ENCODE measurements around the gene ABCA1. TPM values are rescaled to one million over a fixed set of nuclear protein-coding genes. Genes with fewer than 3 reads are reported as not detected.
A peak's percentile ranks its signal among the peaks of the same experiment; 100 is the strongest.

Gene ABCA1
- total and polyA plus RNA-seq, 2 of the 13 experiments (the other 11 are each of a cell fraction or from before 2014, with no cell fraction given): 26.8 to 63.8 TPM

- TF ChIP-seq ZNF580 (CRISPR knock-in tag; IDR thresholded peaks at IDR 0.05; ENCODE audit: borderline replicate concordance, low read depth): peak; percentile 74; the same call in 1 of the 2 replicates
- TF ChIP-seq XBP1 (CRISPR knock-in tag; IDR thresholded peaks at IDR 0.05): no peak
- no peak for TF ChIP-seq U2AF1 (optimal IDR thresholded peaks at IDR 0.05; ENCODE audit: low read depth, low read length)
- TF ChIP-seq FOXO1 (CRISPR knock-in tag; IDR thresholded peaks at IDR 0.05): peak; percentile 92
- TF ChIP-seq MTF2 (CRISPR knock-in tag; IDR thresholded peaks at IDR 0.05; ENCODE audit: borderline replicate concordance): no peak
- TF ChIP-seq ARID4A (CRISPR knock-in tag; IDR thresholded peaks at IDR 0.05; ENCODE audit: borderline replicate concordance): peak; percentile 57; the same call in 1 of the 2 replicates
- TF ChIP-seq SMARCE1 (IDR thresholded peaks at IDR 0.05; ENCODE audit: borderline replicate concordance): no peak
- TF ChIP-seq ZBTB7B (CRISPR knock-in tag; IDR thresholded peaks at IDR 0.05): peak; percentile 96
- TF ChIP-seq EED (CRISPR knock-in tag; IDR thresholded peaks at IDR 0.05): no peak
- TF ChIP-seq THAP11 (CRISPR knock-in tag; IDR thresholded peaks at IDR 0.05): peak; percentile 75
- TF ChIP-seq KDM1A (CRISPR knock-in tag; IDR thresholded peaks at IDR 0.05): peak; percentile 25; the same call in 1 of the 2 replicates
- TF ChIP-seq NR2C2 (CRISPR knock-in tag; IDR thresholded peaks at IDR 0.05; ENCODE audit: borderline replicate concordance): peak; percentile 14; the same call in 1 of the 2 replicates
- 0 out of 2 replicates have a peak, but pooled peaks have one; percentile 16 for TF ChIP-seq ZNF891 (CRISPR knock-in tag; IDR thresholded peaks at IDR 0.05)
- TF ChIP-seq ZNF354B (CRISPR knock-in tag; IDR thresholded peaks at IDR 0.05): no peak
- TF ChIP-seq KLF16 (CRISPR knock-in tag; IDR thresholded peaks at IDR 0.05): peak in 1 of 2 experiments; percentile 45; a peak in 1 of 4 replicates
- TF ChIP-seq FOXK1 (CRISPR knock-in tag; IDR thresholded peaks at IDR 0.05; ENCODE audit: borderline replicate concordance, low read depth): peak; percentile 41; the same call in 1 of the 2 replicates
- no peak for TF ChIP-seq MAFK (conservative IDR thresholded peaks at IDR 0.05 in 1 of 2, IDR thresholded peaks at IDR 0.05 in 1 of 2; ENCODE audit: low read length in 2 of 2)
- TF ChIP-seq KDM3A (CRISPR knock-in tag; IDR thresholded peaks at IDR 0.05; ENCODE audit: low read depth): no peak
- peak; percentile 39; the same call in 1 of the 2 replicates for TF ChIP-seq ZNF33B (CRISPR knock-in tag; IDR thresholded peaks at IDR 0.05)
- TF ChIP-seq POLR2A (IDR thresholded peaks at IDR 0.05; ENCODE audit: insufficient read depth in 1 of 2, low read depth in 2 of 2, low read length in 2 of 2): peak in 1 of 2 experiments; percentile 50; a peak in 3 of 4 replicates
- TF ChIP-seq TBX2 (CRISPR knock-in tag; IDR thresholded peaks at IDR 0.05; ENCODE audit: borderline replicate concordance): peak; percentile 95
- TF ChIP-seq FOXM1 (CRISPR knock-in tag; IDR thresholded peaks at IDR 0.05): no peak
- no peak for TF ChIP-seq HDAC6 (IDR thresholded peaks at IDR 0.05; ENCODE audit: low read depth, low read length)
- TF ChIP-seq ZNF430 (CRISPR knock-in tag; IDR thresholded peaks at IDR 0.05): 0 out of 2 replicates have a peak, but pooled peaks have one; percentile 14
- peak; percentile 85 for TF ChIP-seq PATZ1 (CRISPR knock-in tag; IDR thresholded peaks at IDR 0.05)
- TF ChIP-seq RAD51 (IDR thresholded peaks at IDR 0.05; ENCODE audit: borderline replicate concordance): no peak
Observed at GRCh38 chr9:104899759-104900247, 28.2 kb downstream of the ABCA1 start (continued).
